ENCODE data around the gene ITK. TPM values are rescaled to one million over a fixed set of nuclear protein-coding genes. Genes with fewer than 3 reads are reported as not detected.

Gene ITK
- total RNA-seq, 3 donors from 2014 or later: 3.3 to 4.4 (median 3.4) TPM

DNA sequence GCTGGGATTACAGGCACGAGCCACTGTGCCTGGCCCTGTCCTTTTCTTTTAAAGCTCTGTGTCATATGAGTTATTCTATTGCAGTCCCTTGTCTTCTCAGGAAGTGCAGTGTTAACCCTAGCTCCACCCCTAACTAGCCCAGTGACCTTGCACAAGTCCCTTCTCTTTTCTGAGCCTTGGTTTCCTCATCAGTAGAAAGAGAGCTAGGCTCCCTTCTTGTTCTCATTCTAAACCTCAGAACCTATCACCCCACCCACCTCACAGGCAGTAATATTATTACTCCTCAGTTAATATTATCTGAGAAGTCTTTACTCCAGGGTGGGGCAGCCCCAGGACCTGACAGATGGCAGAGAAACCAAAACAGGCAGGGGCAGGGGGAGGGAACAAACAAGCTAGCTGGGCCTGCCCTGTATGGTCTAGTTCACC lies 92.5 kb downstream of the ITK start:
- H3K4me1 ChIP-seq: no peaks in the 10 kb centered on the region
- no peak for DNase-seq (ENCODE audit: low spot score in 2 of 2)
- TF ChIP-seq POLR2A (IDR thresholded peaks at IDR 0.05) (no peak), POLR2AphosphoS5 (IDR thresholded peaks at IDR 0.05) (no peak)
- TF ChIP-seq, protein P1, sequence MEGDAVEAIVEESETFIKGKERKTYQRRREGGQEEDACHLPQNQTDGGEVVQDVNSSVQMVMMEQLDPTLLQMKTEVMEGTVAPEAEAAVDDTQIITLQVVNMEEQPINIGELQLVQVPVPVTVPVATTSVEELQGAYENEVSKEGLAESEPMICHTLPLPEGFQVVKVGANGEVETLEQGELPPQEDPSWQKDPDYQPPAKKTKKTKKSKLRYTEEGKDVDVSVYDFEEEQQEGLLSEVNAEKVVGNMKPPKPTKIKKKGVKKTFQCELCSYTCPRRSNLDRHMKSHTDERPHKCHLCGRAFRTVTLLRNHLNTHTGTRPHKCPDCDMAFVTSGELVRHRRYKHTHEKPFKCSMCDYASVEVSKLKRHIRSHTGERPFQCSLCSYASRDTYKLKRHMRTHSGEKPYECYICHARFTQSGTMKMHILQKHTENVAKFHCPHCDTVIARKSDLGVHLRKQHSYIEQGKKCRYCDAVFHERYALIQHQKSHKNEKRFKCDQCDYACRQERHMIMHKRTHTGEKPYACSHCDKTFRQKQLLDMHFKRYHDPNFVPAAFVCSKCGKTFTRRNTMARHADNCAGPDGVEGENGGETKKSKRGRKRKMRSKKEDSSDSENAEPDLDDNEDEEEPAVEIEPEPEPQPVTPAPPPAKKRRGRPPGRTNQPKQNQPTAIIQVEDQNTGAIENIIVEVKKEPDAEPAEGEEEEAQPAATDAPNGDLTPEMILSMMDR (IDR thresholded peaks at IDR 0.05): no peak
- intact Hi-C loops (cut with DNase I; ENCODE audit: low total_unique reads): no loop called here
- no peaks in the 10 kb centered on the region for H3K36me3 ChIP-seq
- H3K27ac ChIP-seq: no peak overlapping the region
- H3K4me3 ChIP-seq: no peak overlapping the region
- H3K9me3 ChIP-seq: no peaks in the 10 kb centered on the region
- H3K27me3 ChIP-seq: no peaks in the 10 kb centered on the region

DNA sequence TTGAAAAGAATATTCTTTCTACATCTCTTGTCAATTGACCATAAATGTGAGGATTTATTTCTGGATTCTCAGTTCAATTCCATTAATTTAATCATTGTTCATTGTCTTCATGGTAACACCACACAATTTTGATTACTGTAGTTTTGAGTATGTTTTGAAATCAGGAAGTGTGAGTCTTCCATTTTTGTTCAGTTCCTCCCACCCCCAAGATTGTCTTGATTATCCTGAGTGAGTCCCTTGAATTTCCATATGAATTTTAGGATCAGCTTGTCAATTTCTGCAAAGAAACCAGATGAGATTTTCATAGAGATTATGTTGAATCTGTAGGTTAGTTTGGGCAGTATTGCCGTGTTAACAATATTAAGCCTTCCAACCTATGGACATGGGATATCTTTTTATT lies 94.8 kb downstream of the ITK start:
- Histone ChIP-seq H3K4me1 (no peaks in the 10 kb centered on the region), H3K27ac (no peak overlapping the region), H3K9me3 (no peaks in the 10 kb centered on the region), H3K36me3 (no peaks in the 10 kb centered on the region), H3K4me3 (no peak overlapping the region), H3K27me3 (no peaks in the 10 kb centered on the region)
- DNase-seq (ENCODE audit: low spot score in 2 of 2): no peak
- TF ChIP-seq, protein P1 (IDR thresholded peaks at IDR 0.05): no peak
- no peak for TF ChIP-seq POLR2A (IDR thresholded peaks at IDR 0.05)
- TF ChIP-seq POLR2AphosphoS5 (IDR thresholded peaks at IDR 0.05): no peak
- intact Hi-C loops (cut with DNase I; ENCODE audit: low total_unique reads): no loop called here

DNA sequence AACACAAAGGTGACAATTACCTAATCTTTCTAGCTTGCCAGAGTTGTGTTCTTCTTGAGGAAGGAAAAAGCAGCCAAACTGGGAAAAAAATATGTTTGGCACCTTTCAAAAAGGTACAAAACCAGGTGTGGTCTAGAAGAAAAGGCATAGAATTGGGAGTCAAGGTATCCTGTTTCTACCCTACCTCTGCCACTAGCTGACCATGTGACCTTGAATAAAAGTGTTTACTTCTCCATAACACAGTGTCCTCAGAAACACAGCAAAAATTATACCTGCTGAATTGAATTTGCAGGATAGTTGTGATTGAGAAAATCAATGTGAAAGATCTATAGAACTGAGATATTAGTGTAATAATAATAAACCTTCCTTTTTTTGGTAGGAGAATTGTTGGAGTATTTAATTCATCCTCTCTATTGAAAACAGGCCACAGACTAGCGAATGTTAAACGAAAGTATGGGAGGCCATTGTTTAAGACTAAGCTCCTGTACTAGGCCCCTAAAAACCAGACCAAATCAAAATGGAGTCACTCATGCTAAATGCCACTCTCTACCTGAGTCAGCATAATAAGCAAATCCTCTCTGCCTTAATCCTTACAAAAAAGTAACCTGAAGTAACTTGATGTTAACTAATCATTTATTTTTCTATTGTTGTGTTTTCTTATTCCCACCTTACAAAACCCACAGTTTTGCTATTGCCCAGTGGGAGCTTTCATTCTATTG lies 97.8 kb downstream of the ITK start:
- Histone ChIP-seq H3K4me3 (no peak overlapping the region), H3K27ac (no peak overlapping the region), H3K4me1 (no peaks in the 10 kb centered on the region), H3K9me3 (no peaks in the 10 kb centered on the region), H3K36me3 (no peaks in the 10 kb centered on the region), H3K27me3 (no peaks in the 10 kb centered on the region)
- DNase-seq (ENCODE audit: low spot score in 2 of 2): no peak
- TF ChIP-seq POLR2AphosphoS5 (IDR thresholded peaks at IDR 0.05): no peak
- TF ChIP-seq POLR2A (IDR thresholded peaks at IDR 0.05): no peak
- TF ChIP-seq, protein P1 (IDR thresholded peaks at IDR 0.05): no peak
- intact Hi-C loops (cut with DNase I; ENCODE audit: low total_unique reads): no loop called here

DNA sequence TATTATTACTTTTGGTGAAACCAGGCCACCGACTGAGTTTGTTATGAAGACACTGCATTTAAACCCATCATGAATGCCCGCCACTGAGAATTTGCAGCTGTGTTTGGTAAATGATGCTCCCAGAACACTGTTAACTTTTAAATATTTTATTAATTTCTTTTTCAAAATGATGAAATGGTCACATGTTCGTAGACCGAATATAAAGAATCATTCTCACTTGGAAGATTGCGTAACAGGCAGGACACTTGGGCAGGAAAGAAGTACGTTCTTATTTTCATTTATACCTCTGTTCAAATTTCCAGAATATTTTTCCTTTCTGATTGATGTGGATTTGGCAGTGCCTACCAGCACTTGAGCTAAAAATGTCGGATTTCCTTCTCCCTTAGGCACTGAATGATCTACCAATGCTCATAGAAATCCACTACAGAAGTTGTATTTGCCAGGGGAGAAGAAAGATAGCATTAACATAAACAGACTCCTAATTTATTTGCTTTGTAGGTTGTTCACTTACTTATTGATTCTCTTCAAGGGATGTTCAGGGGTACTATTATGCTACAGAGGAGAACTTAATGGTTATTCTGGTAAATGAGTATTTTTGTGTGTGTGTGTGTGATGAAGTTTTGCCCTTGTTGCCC lies 99.1 kb downstream of the ITK start:
- intact Hi-C loops (cut with DNase I; ENCODE audit: low total_unique reads): no loop called here
- no peaks in the 10 kb centered on the region for H3K4me1 ChIP-seq
- no peak overlapping the region for H3K27ac ChIP-seq
- H3K4me3 ChIP-seq: no peak overlapping the region
- TF ChIP-seq POLR2AphosphoS5 (IDR thresholded peaks at IDR 0.05): no peak
- TF ChIP-seq, protein P1 (IDR thresholded peaks at IDR 0.05): no peak
- no peak for TF ChIP-seq POLR2A (IDR thresholded peaks at IDR 0.05)
- H3K27me3 ChIP-seq: no peaks in the 10 kb centered on the region
- DNase-seq (ENCODE audit: low spot score in 2 of 2): no peak
- no peaks in the 10 kb centered on the region for H3K9me3 ChIP-seq
- no peaks in the 10 kb centered on the region for H3K36me3 ChIP-seq

DNA sequence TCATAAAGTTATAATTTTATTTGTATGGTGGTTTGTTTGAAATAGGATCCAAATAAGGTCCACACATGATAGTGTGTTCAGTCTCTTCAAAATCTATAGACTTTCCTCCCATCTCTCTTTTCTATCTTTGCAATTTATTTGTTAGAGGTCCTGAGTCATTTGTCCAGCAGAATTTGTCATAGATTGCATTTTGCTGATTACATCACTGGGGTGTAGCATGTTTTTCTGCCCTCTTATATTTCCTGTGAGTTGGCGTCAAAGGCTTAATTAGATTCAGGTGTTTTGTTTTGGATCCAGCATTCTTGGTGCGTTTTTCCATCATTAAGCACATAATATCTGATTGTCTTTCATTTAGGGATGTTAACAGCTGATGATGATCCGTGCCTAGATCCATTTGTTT lies 100.3 kb downstream of the ITK start:
- TF ChIP-seq POLR2AphosphoS5 (IDR thresholded peaks at IDR 0.05) (no peak), POLR2A (IDR thresholded peaks at IDR 0.05) (no peak)
- TF ChIP-seq, protein P1 (IDR thresholded peaks at IDR 0.05): no peak
- Histone ChIP-seq H3K27me3 (no peaks in the 10 kb centered on the region), H3K4me3 (no peak overlapping the region), H3K4me1 (no peaks in the 10 kb centered on the region), H3K27ac (no peak overlapping the region), H3K9me3 (no peaks in the 10 kb centered on the region), H3K36me3 (no peaks in the 10 kb centered on the region)
- intact Hi-C loops (cut with DNase I; ENCODE audit: low total_unique reads): no loop called here
- no peak for DNase-seq (ENCODE audit: low spot score in 2 of 2)

Data from breast epithelium (tissue), 4 donors.